Spleen (tissue), 11 donors: ENCODE data around the gene AMT. TPM values are rescaled to one million over a fixed set of nuclear protein-coding genes. Genes with fewer than 3 reads are reported as not detected.
"Not testable (repeated sequence)": the region's sequence is repeated elsewhere in the genome, so short reads cannot be mapped to it uniquely, and the experiment has no call there.

Experiments used
- DNase-seq: peaks from one replicate; pipeline ENCODE4 v3.0.0-alpha.2; 2020
- H3K27ac ChIP-seq, 8 donors: fragments of 200-600 bp; sonication (generic) in 7 of 8; 1 replicate in 4 of 8; 2 replicates in 4 of 8; pipeline versions ENCODE4 v1.5.0 to v1.8.0; 2016 to 2021; ENCODE audit warnings: inconsistent platforms in 4 of 8, mild to moderate bottlenecking in 4 of 8, moderate library complexity in 1 of 8
- H3K27me3 ChIP-seq, 7 donors: fragments of 200-600 bp; sonication (generic) in 6 of 7; replicated peaks in 1 of 7; 1 replicate in 4 of 7; 2 replicates in 3 of 7; pipeline versions ENCODE4 v1.5.0 to v1.8.0; 2016 to 2021; ENCODE audit warnings: inconsistent platforms in 3 of 7, mild to moderate bottlenecking in 1 of 7
- H3K36me3 ChIP-seq, 6 donors: fragments of 200-600 bp; sonication (generic) in 5 of 6; 1 replicate in 4 of 6; 2 replicates in 2 of 6; pipeline versions ENCODE4 v1.5.0 to v1.8.0; 2016 to 2021; ENCODE audit warnings: inconsistent platforms in 2 of 6
- H3K4me1 ChIP-seq, 6 donors: fragments of 200-600 bp; sonication (generic) in 5 of 6; 1 replicate in 3 of 6; 2 replicates in 3 of 6; pipeline versions ENCODE4 v1.5.0 to v1.8.0; 2016 to 2021; ENCODE audit warnings: inconsistent platforms in 3 of 6
- H3K4me3 ChIP-seq, 8 donors: fragments of 200-600 bp; sonication (generic) in 7 of 8; 1 replicate in 4 of 8; 2 replicates in 4 of 8; pipeline versions ENCODE4 v1.5.0 to v1.8.0; 2016 to 2021; ENCODE audit warnings: inconsistent platforms in 4 of 8, mild to moderate bottlenecking in 4 of 8, moderate library complexity in 2 of 8
- H3K9me3 ChIP-seq, 8 donors: fragments of 200-600 bp; sonication (generic) in 7 of 8; 1 replicate in 4 of 8; 2 replicates in 4 of 8; pipeline versions ENCODE4 v1.5.0 to v1.8.0; 2016 to 2021; ENCODE audit warnings: inconsistent platforms in 4 of 8
- POLR2A ChIP-seq, 3 donors: fragments of 450-650 bp; IDR thresholded peaks; one replicate each; pipeline ENCODE4 v1.5.1; 2017; ENCODE audit warnings: antibody characterized with exemption in 3 of 3, mild to moderate bottlenecking in 1 of 3
- POLR2AphosphoS5 ChIP-seq, 3 donors: sonication (generic); formaldehyde crosslinking; IDR thresholded peaks; one replicate each; pipeline ENCODE4 v1.5.1; 2017; ENCODE audit warnings: antibody characterized with exemption in 3 of 3
- WGBS, 5 donors: extraction: QIAGEN DNeasy Blood & Tissue Kit in 3 of 5; methylation state at CpG; one replicate each; pipeline versions ENCODE4 v1.1.5 to v1.1.7; 2013 to 2018; 5-methylcytosine and 5-hydroxymethylcytosine counted together
- intact Hi-C: fragments of 100-400 bp; cut with DNase I; formaldehyde crosslinking; loops from one replicate; pipeline ENCODE4 v1.15.0; 2023; ENCODE audit warnings: low total_unique reads
- polyA plus RNA-seq, 3 donors: library from polyadenylated mRNA; stranded (reverse); fragments of 200-250 nt; gene quantifications; one replicate each; pipeline ENCODE4 v1.2.1, GENCODE V29; 2013
- total RNA-seq, 7 donors: library from RNA; depleted of rRNA in 3 of 7; stranded (reverse); fragments of >200 nt in 3 of 7; fragmentation: NEBNext Ultra II Directional in 4 of 7; extraction: Animal tissue kit (Norgen Biotek cat#: 25700) in 4 of 7; gene quantifications; one replicate each; pipeline versions ENCODE4 v1.1.0 to v1.2.1, GENCODE V29; 2016 to 2021
- TF ChIP-seq, protein P1 (sequence below), 11 experiments: fragments of 200-600 bp in 7 of 11; fragments of 450-650 bp in 4 of 11; sonication (generic) in 4 of 11; IDR thresholded peaks in 8 of 11; conservative IDR thresholded peaks in 3 of 11; 1 replicate in 7 of 11; 2 replicates in 4 of 11; pipeline versions ENCODE4 v1.4.0 to v1.8.0; 2016 to 2021; ENCODE audit warnings: antibody characterized with exemption in 11 of 11, inconsistent platforms in 4 of 11, mild to moderate bottlenecking in 1 of 11
- donor health status: healthy with polysubstance abuse.
- donor health status: DM: no; HTN: no; CAD: no; lungs with moderate emphysema.
- donor health status: DM: no; HTN: no; CAD: no.
- donor health status: Bipolar disorder and iron deficiency.
- donor health status: healthy.
- donor health status: DM: no; HTN: no; CAD: no.
- donor health status: DM: yes; HTN: yes; CAD: no.

The AMT gene
- total and polyA plus RNA-seq, 10 donors = 4.2 to 35.0 (median 10.6) TPM

DNA sequence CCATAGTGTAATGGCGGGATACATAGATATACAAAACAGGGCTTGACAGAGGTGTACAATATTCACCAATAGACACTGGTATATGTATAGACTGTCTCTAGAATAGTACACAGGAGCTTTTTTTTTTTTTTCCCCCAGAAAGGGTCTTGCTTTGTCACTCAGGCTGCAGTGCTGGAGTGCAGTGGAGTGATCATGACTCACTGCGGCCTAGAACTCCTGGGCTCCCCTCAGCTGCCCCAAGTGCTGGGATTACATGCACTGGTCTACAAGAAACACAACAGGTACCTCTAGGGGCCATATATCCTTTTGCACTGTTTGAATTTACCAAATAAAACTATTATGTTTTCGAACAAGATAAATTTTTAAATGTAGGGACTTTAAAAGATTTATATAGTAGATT is 22.8 kb downstream of the AMT start:
- H3K27me3 ChIP-seq = no peaks in the 10 kb centered on the region
- no peak overlapping the region for H3K4me3 ChIP-seq
- H3K36me3 ChIP-seq = peaks cover 0 to 63% (median 26%) of the 10 kb centered on the region in 6 donors
- no peak for TF ChIP-seq POLR2A (IDR thresholded peaks at IDR 0.05)
- TF ChIP-seq, protein P1, sequence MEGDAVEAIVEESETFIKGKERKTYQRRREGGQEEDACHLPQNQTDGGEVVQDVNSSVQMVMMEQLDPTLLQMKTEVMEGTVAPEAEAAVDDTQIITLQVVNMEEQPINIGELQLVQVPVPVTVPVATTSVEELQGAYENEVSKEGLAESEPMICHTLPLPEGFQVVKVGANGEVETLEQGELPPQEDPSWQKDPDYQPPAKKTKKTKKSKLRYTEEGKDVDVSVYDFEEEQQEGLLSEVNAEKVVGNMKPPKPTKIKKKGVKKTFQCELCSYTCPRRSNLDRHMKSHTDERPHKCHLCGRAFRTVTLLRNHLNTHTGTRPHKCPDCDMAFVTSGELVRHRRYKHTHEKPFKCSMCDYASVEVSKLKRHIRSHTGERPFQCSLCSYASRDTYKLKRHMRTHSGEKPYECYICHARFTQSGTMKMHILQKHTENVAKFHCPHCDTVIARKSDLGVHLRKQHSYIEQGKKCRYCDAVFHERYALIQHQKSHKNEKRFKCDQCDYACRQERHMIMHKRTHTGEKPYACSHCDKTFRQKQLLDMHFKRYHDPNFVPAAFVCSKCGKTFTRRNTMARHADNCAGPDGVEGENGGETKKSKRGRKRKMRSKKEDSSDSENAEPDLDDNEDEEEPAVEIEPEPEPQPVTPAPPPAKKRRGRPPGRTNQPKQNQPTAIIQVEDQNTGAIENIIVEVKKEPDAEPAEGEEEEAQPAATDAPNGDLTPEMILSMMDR (IDR thresholded peaks at IDR 0.05 in 8 of 11, conservative IDR thresholded peaks at IDR 0.05 in 3 of 11) = no peak
- no peak for TF ChIP-seq POLR2AphosphoS5 (IDR thresholded peaks at IDR 0.05)
- H3K9me3 ChIP-seq = no peaks in the 10 kb centered on the region
- DNase-seq = no peak
- 93 to 96% (median 95%) methylated on average over 3 of the region's 3 CpGs for WGBS, 5 donors
- H3K4me1 ChIP-seq = peaks cover 44 to 99% (median 84%) of the 10 kb centered on the region in 6 donors
- intact Hi-C loops = no loop called here
- peak overlapping the region in 2 of 8 donors; percentile 2 to 51 for H3K27ac ChIP-seq

DNA sequence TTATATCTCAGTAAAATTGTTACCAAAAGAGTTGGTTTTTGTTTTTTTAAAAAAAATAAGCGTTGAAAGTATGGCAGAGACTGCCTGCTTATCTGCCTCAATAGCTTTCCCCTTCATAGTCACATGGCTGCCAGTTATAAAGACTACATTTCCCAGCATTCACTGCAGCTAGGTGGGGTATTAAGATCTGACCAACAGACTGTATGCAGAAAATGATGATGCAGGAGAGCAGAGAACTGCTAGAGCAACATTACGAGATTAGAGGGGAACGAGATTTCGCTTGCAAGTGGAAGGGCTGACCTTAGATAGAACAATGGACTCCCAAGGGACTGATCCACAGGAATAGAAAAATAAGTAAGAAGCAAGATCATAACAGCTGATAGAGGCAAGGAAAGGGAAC is 24.8 kb downstream of the AMT start:
- Histone ChIP-seq H3K9me3 (no peaks in the 10 kb centered on the region), H3K36me3 (peaks cover 0 to 59% (median 24%) of the 10 kb centered on the region in 6 donors), H3K27me3 (no peaks in the 10 kb centered on the region), H3K27ac (peak overlapping the region in 5 of 8 donors; percentile 14 to 59 (median 47)), H3K4me1 (peaks cover 40 to 97% (median 86%) of the 10 kb centered on the region in 6 donors), H3K4me3 (no peak overlapping the region)
- DNase-seq = no peak
- intact Hi-C loops = no loop called here
- no peak for TF ChIP-seq POLR2AphosphoS5 (IDR thresholded peaks at IDR 0.05)
- TF ChIP-seq, protein P1 (IDR thresholded peaks at IDR 0.05 in 8 of 11, conservative IDR thresholded peaks at IDR 0.05 in 3 of 11) = no peak
- no peak for TF ChIP-seq POLR2A (IDR thresholded peaks at IDR 0.05)
- 45 to 74% (median 51%) methylated on average over 4 of the region's 4 CpGs for WGBS, 5 donors

DNA sequence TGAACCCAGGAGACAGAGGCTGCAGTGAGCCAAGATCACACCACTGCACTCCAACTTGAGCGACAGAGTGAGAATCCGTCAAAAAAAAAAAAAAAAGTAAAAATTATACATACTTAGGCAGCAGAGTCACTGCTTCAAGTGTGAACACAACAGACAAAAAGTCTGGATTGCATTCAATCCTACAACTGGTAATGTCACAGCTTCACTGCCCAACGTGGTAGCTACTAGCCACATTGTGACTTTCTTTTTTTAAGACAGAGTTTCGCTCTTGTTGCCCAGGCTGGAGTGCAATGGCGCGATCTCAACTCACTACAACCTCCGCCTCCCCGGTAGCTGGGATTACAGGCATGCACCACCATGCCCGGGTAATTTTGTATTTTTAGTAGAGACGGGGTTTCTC is 31.0 kb downstream of the AMT start:
- H3K36me3 ChIP-seq = peaks cover 0 to 55% (median 16%) of the 10 kb centered on the region in 6 donors
- H3K4me3 ChIP-seq, H3K9me3 ChIP-seq, intact Hi-C loops, H3K27ac ChIP-seq, DNase-seq, H3K27me3 ChIP-seq: not testable (repeated sequence)
- H3K4me1 ChIP-seq = peaks cover 22 to 97% (median 86%) of the 10 kb centered on the region in 6 donors
- 72 to 94% (median 87%) methylated on average over 10 of the region's 10 CpGs for WGBS, 5 donors

DNA sequence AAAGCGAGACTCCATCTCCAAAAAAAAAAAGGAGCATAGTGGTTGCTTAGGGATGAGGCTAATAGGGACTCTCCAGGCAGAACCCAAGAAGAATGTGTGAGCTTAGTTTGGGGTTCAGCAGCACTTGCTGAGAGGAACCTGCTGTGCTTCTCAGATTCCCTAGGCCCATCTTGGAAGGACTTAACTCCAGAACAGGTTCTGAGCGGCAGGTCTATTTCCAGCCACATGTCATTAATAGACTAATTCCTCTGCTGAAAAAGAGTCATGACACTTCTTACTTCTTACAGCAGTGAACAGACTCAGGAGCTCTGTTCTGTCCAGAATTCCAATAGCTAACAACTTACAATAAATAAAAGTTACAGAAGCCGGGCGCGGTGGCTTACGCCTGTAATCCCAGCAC is 33.0 kb downstream of the AMT start:
- Histone ChIP-seq H3K27ac (no peak overlapping the region), H3K4me3 (no peak overlapping the region), H3K9me3 (no peaks in the 10 kb centered on the region), H3K36me3 (peaks cover 0 to 35% (median 5%) of the 10 kb centered on the region in 6 donors), H3K27me3 (no peaks in the 10 kb centered on the region), H3K4me1 (peaks cover 17 to 97% (median 90%) of the 10 kb centered on the region in 6 donors)
- TF ChIP-seq, protein P1 (IDR thresholded peaks at IDR 0.05 in 8 of 11, conservative IDR thresholded peaks at IDR 0.05 in 3 of 11) = no peak
- DNase-seq = no peak
- intact Hi-C loops = no loop called here
- 95 to 96% (median 96%) methylated on average over 6 of the region's 6 CpGs for WGBS, 5 donors
